Activated CD4-positive, alpha-beta T cell treated with anti-CD3 and anti-CD28 coated beads, Interleukin-2, amount 50 U/mL, for 1 hour (primary cell): Measurements from ENCODE around the gene STK10.

Source experiments
- DNase-seq: peaks from one replicate; pipeline ENCODE4 v3.0.0-alpha.2; 2020

STK10 gene

GRCh38 chr5:172141949-172142319 lies 46.1 kb downstream of the STK10 start:
- DNase-seq, result no peak

GRCh38 chr5:172140866-172141265 lies 47.2 kb downstream of the STK10 start:
- DNase-seq, result no peak

DNA sequence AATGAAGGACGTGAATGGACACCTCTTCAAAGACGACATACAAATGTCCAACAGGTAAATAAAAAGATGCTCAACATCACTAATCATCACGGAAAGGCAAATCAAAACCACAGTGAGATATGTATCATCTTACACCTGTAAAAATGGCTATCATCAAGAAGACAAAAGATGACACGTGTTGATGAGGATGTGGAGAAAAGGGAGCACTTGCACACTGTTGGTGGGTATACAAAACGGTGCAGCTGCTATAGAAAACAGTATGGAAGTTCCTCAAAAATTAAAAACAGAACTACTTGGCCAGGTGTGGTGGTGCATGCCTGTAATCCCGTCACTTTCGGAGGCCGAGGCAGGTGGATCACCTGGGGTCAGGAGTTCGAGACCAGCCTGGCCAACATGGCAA lies 47.9 kb downstream of the STK10 start:
- DNase-seq, result no peak

DNA sequence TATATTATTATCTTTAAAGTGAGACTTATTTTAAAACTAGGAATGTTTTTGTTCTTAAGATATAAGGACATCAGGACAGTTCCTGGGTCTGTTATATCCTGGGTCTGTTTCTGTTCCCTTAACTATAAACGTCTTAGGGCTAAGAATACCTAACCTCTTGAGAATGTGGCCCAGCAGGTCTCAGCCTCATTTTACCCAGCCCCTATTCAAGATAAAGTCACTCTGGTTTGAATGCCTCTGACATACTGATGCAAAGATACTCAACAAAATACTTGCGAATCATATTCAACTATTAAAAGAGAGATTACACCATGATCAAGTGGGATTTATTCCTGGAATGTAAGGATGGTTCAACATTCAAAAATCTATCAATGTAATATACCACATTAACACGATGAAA lies 51.0 kb downstream of the STK10 start:
- no peak for DNase-seq

DNA sequence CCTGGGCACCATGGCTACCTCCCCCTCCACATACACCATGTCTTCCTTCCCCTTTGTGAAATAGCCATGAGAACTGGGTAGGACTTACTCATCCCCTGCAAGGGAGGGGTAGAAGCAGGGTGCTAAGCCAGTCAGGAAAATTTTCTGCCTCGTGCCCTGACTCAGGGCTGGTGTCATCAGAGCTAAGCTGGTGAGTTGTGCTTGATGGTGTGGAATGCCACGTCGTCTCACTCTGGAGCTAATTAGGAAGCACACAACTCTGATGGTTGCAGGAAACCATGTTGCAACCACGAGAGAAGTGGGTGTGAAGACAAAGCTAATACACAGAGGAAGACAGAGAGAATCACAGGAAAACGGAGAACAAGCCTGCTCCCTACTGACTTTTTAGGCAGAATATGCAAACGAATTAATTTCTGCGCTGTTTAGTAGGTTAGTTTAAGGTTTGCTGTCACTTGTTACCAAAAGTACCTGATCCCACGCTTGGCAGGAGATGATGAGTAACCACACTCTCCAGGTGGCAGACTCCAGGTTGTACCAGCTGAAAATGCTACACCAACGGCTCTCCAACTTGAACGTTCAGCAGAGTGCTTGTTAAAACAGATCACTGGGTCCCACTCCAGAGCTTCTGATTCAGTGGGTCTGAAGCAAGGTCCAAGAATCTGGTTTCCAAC lies 54.5 kb downstream of the STK10 start:
- DNase-seq, result peak; percentile 32

DNA sequence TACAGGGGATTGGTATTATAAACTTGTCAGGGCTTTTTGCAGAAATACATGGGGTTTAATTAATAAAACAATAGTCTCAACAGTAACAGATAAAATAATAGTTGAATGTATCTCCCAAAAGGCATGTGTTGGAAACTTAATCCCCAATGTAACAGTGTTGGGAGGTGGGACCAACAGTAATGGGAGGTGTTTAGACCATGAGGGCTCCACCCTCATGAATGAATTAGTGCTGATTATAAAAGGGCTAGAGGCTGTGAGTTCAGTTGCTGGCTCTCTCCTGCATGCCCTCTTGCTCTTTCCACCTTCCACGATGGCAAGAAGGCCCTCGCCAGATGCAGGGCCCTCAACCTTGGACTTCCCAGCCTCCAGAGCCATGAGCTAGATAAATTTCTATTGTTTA lies 56.3 kb downstream of the STK10 start:
- no peak for DNase-seq

GRCh38 chr5:172129256-172129910 lies 58.6 kb downstream of the STK10 start:
- DNase-seq, result no peak

GRCh38 chr5:172127581-172127980 lies 60.4 kb downstream of the STK10 start:
- DNase-seq, result no peak

GRCh38 chr5:172123269-172123692 lies 64.7 kb downstream of the STK10 start:
- DNase-seq, result no peak

GRCh38 chr5:172119921-172120688 lies 67.9 kb downstream of the STK10 start:
- no peak for DNase-seq

- DNase-seq, result no peak
Measured at GRCh38 chr5:172118891-172119290, 69.1 kb downstream of the STK10 start.

DNA sequence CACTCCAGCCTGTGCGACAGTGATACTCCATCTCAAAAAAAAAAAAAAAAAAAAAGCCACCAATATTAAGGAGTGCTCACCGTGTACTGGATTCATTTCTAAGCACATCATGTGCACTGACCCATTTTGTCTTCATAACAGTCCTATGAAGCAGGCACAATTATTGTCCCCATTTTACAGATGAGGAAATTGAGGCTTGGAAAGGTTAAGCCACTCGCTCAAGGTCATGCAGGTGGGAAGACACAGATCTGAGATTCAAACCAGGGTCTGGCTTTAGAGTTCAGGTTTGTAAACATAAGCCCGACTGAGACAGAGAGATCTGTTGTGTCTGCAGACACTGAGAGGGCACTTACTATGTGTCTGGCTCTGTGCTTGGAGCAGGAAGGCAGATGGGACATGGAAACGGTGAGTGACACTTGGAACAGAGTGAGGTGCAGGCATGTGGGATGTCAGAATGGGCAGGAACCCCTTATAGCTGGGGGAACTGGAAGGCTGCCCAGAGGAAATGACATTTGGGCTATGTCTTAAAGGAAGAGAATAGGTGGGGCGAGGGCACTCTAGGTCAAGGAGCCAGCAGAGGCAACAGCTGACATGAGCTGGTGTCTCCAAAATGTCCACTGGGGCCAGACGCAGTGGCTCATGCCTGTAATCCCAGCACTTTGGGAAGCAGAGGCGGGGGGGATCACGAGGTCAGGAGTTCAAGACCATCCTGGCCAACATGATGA lies 69.9 kb downstream of the STK10 start:
- no peak for DNase-seq

DNA sequence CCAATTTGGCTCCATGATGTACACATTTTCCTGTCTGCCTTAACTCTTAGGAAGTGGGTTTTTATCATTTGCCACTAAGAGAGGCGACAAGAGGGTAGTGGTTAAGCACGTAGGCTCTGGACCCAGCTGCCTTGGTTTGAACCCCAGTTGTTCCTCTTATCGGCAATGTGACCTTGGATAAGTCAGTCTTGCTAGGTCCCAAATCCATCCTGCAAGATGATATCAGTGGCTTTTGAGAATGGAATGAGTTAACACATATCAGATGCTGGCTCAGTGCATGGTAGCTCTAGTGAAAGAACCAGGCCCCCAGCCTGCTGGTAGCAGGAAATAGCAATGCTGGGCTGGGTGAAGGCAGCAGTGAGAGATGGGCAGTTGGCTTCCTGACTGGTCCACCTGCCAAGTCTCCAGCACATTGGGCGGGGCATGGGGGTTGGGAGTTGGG lies 72.5 kb downstream of the STK10 start:
- no peak for DNase-seq

DNA sequence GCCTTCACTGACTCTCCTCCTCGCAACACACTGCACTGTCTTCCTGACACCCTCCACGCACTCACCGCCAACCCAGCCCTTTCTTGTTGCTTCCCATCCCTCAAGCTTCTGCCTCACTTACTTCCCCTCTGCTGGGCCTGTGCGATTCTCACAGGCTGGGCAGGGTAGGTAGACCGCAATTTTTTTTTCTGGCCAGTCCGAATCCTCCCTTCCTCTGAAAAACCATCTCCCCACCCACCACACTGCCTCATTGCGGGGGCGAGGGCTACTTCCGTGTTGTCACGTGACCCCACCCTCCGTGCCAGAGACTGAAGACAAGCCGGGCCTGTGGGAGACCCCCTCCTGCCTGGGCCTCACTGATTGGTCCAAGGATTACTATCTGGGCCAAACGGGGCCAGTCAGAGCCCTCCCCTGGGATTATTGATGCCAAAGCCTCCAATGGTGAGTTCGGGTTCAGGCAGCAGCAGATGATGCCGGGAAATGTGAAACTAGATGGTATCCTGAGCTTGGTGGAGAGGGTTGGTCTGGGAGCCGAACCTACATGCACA lies 73.1 kb downstream of the STK10 start:
- DNase-seq, result peak; percentile 50

DNA sequence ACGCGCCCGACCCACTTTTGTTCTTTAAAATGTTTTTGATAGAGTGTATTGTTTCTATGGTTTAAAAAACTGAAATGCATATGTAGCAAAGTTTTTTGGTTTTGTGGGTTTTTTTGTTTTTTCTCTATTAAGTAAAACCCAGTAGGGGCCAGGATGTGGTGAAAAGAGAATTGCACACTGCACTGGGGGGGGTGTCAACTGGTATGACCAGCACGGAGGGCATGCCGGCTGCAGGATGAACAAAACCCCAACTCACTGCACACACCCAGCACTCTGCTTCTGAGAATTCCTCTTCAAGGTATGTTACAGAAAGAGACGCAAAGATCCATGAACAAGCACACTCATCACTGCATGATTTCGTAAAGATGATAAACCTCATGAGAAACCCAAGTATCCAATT lies 75.0 kb downstream of the STK10 start:
- peak; percentile 60 for DNase-seq

GRCh38 chr5:172111852-172112225 lies 76.2 kb downstream of the STK10 start:
- DNase-seq, result no peak

GRCh38 chr5:172110921-172111851 lies 76.8 kb downstream of the STK10 start:
- DNase-seq, result peak; percentile 65

GRCh38 chr5:172110260-172110815 lies 77.7 kb downstream of the STK10 start:
- no peak for DNase-seq

DNA sequence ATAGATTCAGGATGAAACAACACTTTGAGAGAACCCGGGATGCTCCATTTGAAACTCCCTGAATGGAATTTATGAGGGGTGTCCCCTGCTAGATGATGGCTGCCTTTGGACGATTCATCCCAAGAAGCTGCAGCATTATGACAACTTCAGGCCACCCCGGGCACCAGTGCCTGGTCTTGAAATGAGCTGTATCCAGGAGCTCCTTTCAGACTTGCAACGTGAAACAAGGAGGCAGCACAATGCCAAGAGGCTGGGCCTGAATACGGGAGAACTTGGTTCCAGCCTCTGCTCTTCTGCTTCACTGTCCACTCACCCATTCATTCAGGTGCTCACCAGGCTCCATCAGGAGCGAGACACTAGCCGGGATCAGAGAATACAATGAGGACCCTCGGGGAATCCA lies 78.3 kb downstream of the STK10 start:
- DNase-seq, result no peak

DNA sequence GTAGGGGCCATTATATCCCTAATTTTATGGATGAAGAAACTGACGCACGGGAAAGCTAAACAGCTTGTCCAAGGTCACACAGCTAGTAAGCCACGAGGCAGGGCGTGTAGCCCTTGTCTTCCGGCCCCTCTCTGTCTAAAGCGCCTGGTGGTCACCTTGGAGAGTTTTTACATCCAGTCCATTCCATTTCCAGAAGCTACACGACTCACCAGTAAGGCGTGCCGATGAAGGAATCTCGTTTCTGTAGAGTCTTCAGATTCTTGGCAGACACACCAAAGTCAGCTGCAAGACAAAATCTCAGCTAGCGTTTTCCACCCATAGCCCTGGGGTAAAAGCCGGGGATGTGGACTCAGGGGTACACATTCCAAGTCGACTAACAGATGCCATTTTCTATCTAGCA lies 80.5 kb downstream of the STK10 start:
- no peak for DNase-seq

DNA sequence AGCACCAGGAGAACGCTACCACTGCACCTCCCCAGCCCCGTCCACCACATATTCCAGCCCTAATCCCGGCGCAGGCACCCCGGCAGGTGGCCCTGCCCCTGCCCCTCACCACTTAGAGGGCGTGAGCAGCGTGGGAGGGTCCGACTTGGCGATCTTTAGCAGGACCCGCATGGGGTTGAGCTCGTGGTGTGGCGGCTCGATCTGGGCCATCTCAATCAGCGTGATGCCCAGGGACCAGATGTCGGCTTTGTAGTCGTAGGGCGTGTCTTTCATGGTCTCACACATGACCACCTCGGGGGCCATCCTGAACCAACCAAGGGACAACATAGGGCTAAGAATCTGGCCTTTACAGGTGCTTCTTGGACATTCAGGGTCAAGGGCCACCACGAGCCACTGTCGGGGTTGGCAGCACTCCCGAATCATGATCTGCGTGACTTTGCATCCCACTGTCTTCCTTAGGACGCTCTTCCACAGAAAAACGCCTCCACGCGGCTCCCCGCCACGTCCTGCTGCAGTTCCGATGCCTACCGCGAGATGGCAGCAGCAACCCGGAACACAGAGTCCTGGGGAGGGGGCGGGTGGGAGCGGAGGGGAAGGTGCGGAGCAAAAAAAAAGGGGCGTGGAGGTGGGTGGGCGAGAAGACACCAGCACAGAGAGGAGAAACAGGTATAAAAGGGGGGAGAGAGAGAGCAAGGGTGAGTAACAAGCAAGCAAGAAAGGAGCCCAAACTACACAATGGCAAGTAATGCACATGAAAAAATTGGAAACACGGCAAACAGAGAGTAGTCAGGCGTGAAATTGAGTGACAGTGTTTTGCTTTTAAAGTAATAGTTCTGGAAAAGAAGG lies 81.3 kb downstream of the STK10 start:
- peak; percentile 69 for DNase-seq
